HFFc6 (cell line): Measurements from ENCODE around the gene GAS2L2. TPM values are rescaled to one million over a fixed set of nuclear protein-coding genes. Genes with fewer than 3 reads are reported as not detected.

Experiments used
- DNase-seq: peaks from one replicate; pipeline ENCODE4 v3.0.0-alpha.2; 2018
- H3K27ac Mint-ChIP-seq: 2 replicates; pipeline ENCODE4 v1.8.0; 2020; ENCODE audit warnings: mild to moderate bottlenecking, mixed read lengths
- H3K27me3 Mint-ChIP-seq: 2 replicates; pipeline ENCODE4 v1.8.0; 2021; ENCODE audit warnings: mild to moderate bottlenecking, moderate library complexity, mixed read lengths; ENCODE audit not compliant: insufficient read depth
- H3K36me3 Mint-ChIP-seq: 2 replicates; pipeline ENCODE4 v1.8.0; 2021; ENCODE audit warnings: low read depth, mixed read lengths
- H3K4me1 Mint-ChIP-seq: 2 replicates; pipeline ENCODE4 v1.8.0; 2020; ENCODE audit warnings: low read depth, mixed read lengths
- H3K4me3 Mint-ChIP-seq: 2 replicates; pipeline ENCODE4 v1.8.0; 2020; ENCODE audit warnings: mild to moderate bottlenecking, moderate library complexity, mixed read lengths
- H3K9me3 Mint-ChIP-seq: 2 replicates; pipeline ENCODE4 v1.8.0; 2020; ENCODE audit warnings: mild to moderate bottlenecking, mixed read lengths
- total RNA-seq, 6 experiments: library from RNA; stranded (reverse); fragmentation: NEBNext Ultra II Directional; extraction: Animal tissue kit (Norgen Biotek cat#: 25700); gene quantifications; 2 replicates in 1 of 6; 3 replicates in 5 of 6; pipeline ENCODE4 v1.2.3, GENCODE V29; 2021
- TF ChIP-seq, protein P1 (sequence below): fragments of 200-600 bp; sonication (generic); IDR thresholded peaks from 2 replicates; pipeline ENCODE4 v1.5.0; 2021; ENCODE audit warnings: antibody characterized with exemption, mild to moderate bottlenecking

Gene GAS2L2
- total RNA-seq, 6 experiments from 2014 or later, result not detected

DNA sequence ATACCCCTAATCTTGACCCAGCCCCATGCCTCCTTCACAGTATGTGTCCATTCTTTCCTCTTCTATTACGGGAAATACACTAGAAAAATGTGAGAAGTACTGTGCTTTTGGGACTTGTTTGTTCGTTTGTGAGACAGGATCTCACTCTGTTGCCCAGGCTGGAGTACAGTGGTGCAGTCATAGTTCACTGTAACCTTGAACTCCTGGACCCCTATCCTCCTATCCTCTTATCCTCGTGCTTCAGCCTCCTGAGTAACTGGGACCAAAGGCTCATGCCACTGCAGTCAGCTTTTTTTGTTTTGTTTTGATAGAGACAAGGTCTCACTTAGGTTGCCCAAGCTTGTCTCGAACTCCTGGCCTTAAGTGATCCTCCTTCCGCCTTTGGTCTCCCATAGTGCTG lies 51.5 kb downstream of the GAS2L2 start:
- no peak for DNase-seq
- no peaks in the 10 kb centered on the region for H3K9me3 Mint-ChIP-seq
- no peak overlapping the region for H3K4me3 Mint-ChIP-seq
- TF ChIP-seq, protein P1, sequence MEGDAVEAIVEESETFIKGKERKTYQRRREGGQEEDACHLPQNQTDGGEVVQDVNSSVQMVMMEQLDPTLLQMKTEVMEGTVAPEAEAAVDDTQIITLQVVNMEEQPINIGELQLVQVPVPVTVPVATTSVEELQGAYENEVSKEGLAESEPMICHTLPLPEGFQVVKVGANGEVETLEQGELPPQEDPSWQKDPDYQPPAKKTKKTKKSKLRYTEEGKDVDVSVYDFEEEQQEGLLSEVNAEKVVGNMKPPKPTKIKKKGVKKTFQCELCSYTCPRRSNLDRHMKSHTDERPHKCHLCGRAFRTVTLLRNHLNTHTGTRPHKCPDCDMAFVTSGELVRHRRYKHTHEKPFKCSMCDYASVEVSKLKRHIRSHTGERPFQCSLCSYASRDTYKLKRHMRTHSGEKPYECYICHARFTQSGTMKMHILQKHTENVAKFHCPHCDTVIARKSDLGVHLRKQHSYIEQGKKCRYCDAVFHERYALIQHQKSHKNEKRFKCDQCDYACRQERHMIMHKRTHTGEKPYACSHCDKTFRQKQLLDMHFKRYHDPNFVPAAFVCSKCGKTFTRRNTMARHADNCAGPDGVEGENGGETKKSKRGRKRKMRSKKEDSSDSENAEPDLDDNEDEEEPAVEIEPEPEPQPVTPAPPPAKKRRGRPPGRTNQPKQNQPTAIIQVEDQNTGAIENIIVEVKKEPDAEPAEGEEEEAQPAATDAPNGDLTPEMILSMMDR, result no peak
- H3K27me3 Mint-ChIP-seq, result no peaks in the 10 kb centered on the region
- H3K36me3 Mint-ChIP-seq, result peaks cover 9% of the 10 kb centered on the region
- no peak overlapping the region for H3K27ac Mint-ChIP-seq
- H3K4me1 Mint-ChIP-seq, result no peaks in the 10 kb centered on the region

DNA sequence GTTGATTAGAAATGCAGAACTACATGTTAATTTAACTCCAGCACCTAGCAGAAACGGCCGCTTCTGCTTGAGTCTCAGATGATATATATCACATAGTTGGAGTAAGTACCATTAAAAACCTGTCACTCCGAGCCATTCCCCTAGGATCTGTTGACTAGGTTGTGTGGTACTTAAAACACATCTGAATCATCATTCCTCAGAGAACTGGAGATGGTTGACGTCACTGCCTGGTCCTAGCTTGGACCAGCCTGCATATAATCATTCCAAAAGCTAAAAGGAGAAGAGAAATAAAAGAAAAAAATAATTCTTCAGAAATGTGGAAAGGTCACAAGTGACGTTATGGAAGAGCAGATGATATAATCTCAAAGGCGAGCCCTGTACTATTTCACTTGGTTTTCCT lies 52.9 kb downstream of the GAS2L2 start:
- Mint-ChIP-seq H3K4me1 (no peaks in the 10 kb centered on the region), H3K9me3 (no peaks in the 10 kb centered on the region), H3K27ac (no peak overlapping the region), H3K36me3 (peaks cover 16% of the 10 kb centered on the region), H3K4me3 (no peak overlapping the region), H3K27me3 (no peaks in the 10 kb centered on the region)
- DNase-seq, result no peak
- TF ChIP-seq, protein P1, result no peak

DNA sequence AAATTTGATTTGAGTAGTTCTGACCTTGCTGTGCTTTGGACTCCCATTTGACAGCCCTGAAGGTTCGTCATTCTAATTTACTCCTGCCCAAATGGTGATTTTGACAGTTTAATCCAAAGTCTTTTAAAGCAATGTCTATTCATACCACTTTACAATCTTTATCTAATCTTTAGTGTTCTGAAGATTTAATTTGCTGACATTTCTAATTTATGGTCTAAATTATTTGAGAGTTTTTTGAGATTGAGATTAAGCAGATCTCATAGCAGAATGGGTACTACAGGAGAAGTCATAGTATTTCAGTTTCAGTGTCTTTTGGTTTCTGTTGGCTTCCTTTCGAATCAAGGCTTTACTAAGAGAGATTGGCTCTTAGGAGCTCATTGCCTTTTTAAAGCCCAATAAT lies 54.2 kb downstream of the GAS2L2 start:
- no peak overlapping the region for H3K27ac Mint-ChIP-seq
- TF ChIP-seq, protein P1, result no peak
- H3K4me3 Mint-ChIP-seq, result no peak overlapping the region
- H3K36me3 Mint-ChIP-seq, result peaks cover 19% of the 10 kb centered on the region
- H3K4me1 Mint-ChIP-seq, result no peaks in the 10 kb centered on the region
- H3K9me3 Mint-ChIP-seq, result no peaks in the 10 kb centered on the region
- DNase-seq, result no peak
- no peaks in the 10 kb centered on the region for H3K27me3 Mint-ChIP-seq

DNA sequence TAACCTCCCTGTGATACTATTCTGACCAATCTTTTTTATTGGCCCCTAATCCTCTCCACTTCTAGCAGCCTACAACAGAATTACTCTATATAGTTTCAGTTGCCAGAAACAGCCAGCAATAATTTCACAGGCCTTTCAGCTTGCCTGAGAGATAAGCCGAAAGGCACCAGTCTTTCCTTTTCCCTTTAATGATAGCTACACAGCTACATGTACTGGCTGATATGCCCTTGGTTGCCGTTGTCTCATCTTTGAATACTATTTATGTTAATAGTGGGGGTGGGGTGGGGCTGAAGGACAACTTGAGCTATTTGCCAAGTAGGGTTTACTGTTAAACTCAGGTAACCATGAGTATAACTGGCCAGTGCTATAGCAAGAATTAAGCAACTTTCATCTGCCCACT lies 57.4 kb downstream of the GAS2L2 start:
- H3K4me3 Mint-ChIP-seq, result no peak overlapping the region
- H3K4me1 Mint-ChIP-seq, result no peaks in the 10 kb centered on the region
- no peak overlapping the region for H3K27ac Mint-ChIP-seq
- peaks cover 10% of the 10 kb centered on the region for H3K36me3 Mint-ChIP-seq
- H3K27me3 Mint-ChIP-seq, result no peaks in the 10 kb centered on the region
- TF ChIP-seq, protein P1, result no peak
- no peak for DNase-seq
- no peaks in the 10 kb centered on the region for H3K9me3 Mint-ChIP-seq

DNA sequence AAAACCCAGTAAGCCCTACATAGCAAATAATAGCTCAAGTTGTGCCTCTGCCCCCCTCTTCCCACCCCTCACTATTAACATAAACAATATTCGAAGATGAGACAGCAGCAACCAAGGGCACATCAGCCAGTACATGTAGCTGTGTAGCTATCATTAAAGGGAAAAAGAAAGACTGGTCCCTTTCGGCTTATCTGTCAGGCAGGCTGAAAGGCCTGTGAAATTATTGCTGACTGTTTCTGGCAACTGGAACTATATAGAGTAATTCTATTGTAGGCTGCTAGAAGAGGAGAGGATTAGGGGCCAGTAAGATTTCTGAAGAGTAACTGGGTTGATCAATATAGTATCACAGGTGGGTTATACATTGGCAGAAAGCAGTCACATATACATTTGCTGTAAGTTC lies 58.1 kb downstream of the GAS2L2 start:
- Mint-ChIP-seq H3K36me3 (peaks cover 14% of the 10 kb centered on the region), H3K27me3 (no peaks in the 10 kb centered on the region), H3K9me3 (no peaks in the 10 kb centered on the region), H3K4me1 (no peaks in the 10 kb centered on the region), H3K4me3 (no peak overlapping the region), H3K27ac (no peak overlapping the region)
- TF ChIP-seq, protein P1, result no peak
- DNase-seq, result no peak

Other genes starting within 250 kb of the GAS2L2 start
- gene SLFN12L, start 215.6 kb downstream of the GAS2L2 start, total RNA-seq, result under 1 TPM in 4 of 6 experiments, not detected in 2; 0.13 to 0.34 (median 0.25) TPM
- gene SLFN14, start 192.4 kb downstream of the GAS2L2 start, total RNA-seq, result not detected
- gene PEX12, start 174.7 kb downstream of the GAS2L2 start, total RNA-seq, result 1 to 10 TPM; 6.2 to 9.0 (median 7.2) TPM
- gene AP2B1, start 165.9 kb downstream of the GAS2L2 start, total RNA-seq, result 100 to 1,000 TPM; 168 to 196 (median 182) TPM
- 1 to 10 TPM; 1.7 to 5.0 (median 1.8) TPM for gene RASL10B, start 21.6 kb downstream of the GAS2L2 start, total RNA-seq
- gene C17orf50, start 7.6 kb upstream of the GAS2L2 start, total RNA-seq, result not detected
- gene MMP28, start 42.4 kb upstream of the GAS2L2 start, total RNA-seq, result not detected
- 100 to 1,000 TPM; 132 to 170 (median 146) TPM for gene TAF15, start 56.2 kb upstream of the GAS2L2 start, total RNA-seq
- gene HEATR9, start 115.7 kb upstream of the GAS2L2 start, total RNA-seq, result not detected
- under 1 TPM in 1 of 6 experiments, not detected in 5; 0.19 TPM for gene CCL5, start 127.1 kb upstream of the GAS2L2 start, total RNA-seq
- under 1 TPM in 4 of 6 experiments, not detected in 2; 0.23 to 0.76 (median 0.53) TPM for gene RDM1, start 177.5 kb upstream of the GAS2L2 start, total RNA-seq
- not detected for gene LYZL6, start 190.5 kb upstream of the GAS2L2 start, total RNA-seq
- not detected for gene CCL16, start 228.3 kb upstream of the GAS2L2 start, total RNA-seq
- not detected for gene CCL14, start 233.5 kb upstream of the GAS2L2 start, total RNA-seq
- gene CCL15, start 248.3 kb upstream of the GAS2L2 start, total RNA-seq, result not detected